CD4-positive, alpha-beta T cell treated with Interleukin-4 for 4 hours (primary cell): ENCODE measurements around the gene SDK1.
"Not testable (repeated sequence)": the region's sequence is repeated elsewhere in the genome, so short reads cannot be mapped to it uniquely, and the experiment has no call there.

Source experiments
- DNase-seq: peaks from one replicate; pipeline ENCODE4 v3.0.0-alpha.2; 2020

The SDK1 gene

DNA sequence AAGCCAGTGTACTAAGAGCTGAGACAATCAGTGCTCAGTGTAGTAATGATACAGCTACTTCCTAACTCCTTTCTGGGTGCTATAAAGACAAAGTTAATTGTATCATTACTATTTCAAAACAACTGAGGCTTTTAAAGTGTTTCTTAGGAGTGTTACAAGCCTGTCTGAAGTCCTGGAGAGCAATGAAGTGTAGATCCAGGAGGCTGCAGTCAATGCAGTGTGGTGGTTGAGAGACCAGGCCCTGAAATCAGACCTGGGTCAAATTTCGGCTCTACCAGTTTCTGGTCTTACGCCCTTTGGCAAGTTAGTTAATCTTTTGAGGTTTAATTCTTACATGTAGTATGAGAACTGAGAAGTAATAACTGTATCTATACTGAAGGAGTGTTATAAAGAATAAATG lies 387.0 kb downstream of the SDK1 start:
- no peak for DNase-seq

- no peak for DNase-seq
Observed at GRCh38 chr7:3688842-3689241, 387.8 kb downstream of the SDK1 start.

GRCh38 chr7:3691478-3692158 lies 390.6 kb downstream of the SDK1 start:
- no peak for DNase-seq

DNA sequence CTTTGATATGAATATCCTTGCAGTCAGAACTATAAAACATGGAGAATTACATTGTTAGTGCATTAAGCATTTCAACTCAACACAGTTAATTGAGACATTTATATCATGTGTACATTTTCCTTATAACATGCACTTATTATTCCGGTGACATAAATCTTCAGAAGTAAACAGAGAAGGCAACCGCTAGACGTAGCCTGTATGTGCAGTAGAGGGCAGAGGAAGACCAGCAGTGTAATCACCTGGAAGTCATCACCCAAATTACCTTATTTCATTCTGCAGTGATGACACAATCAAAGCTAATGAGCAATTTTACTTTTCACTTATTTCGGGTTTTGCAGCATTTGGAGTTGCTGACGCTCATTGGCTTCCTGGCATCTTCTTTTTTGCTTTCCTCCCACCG lies 394.6 kb downstream of the SDK1 start:
- DNase-seq, result no peak

DNA sequence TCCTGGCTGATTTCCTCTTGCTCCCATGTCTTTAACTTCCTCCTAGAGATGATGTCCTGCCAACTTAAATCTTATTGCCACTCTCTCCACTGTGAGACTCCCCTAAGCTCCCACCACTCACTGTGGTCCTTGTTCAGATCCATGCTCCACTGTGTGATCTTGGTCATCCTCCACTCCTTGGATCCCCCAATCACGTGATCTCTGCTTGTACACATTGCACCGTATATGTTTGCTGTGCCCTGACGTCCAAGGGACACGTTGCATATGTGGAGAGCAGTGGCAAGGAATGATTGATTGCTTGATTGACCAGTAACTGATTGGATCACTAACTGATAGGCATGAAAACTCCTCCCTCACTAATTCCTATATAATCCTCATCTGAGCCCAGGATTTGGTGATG lies 395.1 kb downstream of the SDK1 start:
- DNase-seq, result no peak

- DNase-seq, result no peak
Observed at GRCh38 chr7:3697472-3697871, 396.4 kb downstream of the SDK1 start.

GRCh38 chr7:3705258-3705657 lies 404.2 kb downstream of the SDK1 start:
- no peak for DNase-seq

- DNase-seq, result not testable (repeated sequence)
Observed at GRCh38 chr7:3706091-3706490, 405.0 kb downstream of the SDK1 start.

GRCh38 chr7:3710122-3710521 lies 409.1 kb downstream of the SDK1 start:
- no peak for DNase-seq

GRCh38 chr7:3710531-3710930 lies 409.5 kb downstream of the SDK1 start:
- DNase-seq, result no peak

DNA sequence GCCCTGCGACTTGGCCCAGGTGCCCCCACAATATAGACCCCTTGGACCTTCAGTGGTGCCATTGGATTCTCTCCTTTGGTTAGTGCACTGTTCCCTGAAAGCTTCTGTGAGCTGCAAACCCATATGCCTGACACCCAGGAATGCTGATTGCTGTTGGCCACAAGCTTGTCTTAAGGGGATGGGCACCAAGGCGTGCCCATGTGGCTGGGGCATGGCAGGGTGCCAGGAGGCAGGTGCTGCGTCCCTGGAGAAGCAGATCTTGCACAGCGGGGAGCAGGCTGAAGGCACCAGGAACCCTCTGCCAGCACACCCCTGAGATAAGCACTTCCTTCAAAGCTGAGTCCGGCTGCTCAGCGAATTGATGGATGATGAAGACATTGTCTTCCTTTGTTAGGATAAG lies 411.8 kb downstream of the SDK1 start:
- no peak for DNase-seq

DNA sequence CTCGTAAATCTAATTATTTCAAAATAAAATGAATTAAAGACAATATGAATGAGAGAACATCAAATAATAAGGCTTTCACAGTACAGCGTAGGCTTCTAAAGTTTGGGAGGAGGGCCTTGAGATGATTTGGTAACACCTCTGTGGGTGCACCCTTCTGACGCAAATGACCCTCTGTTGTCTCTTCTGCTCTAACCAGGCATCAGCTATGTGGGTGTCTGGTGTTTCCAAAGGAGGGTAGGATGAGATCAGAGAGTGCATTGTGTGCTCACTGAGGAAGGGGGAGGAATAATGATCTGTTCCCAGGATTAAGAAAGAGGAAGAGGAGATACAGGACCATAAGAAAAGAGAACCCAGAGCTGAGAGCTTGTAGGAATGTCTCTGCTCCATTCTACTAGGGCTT lies 420.4 kb downstream of the SDK1 start:
- no peak for DNase-seq

DNA sequence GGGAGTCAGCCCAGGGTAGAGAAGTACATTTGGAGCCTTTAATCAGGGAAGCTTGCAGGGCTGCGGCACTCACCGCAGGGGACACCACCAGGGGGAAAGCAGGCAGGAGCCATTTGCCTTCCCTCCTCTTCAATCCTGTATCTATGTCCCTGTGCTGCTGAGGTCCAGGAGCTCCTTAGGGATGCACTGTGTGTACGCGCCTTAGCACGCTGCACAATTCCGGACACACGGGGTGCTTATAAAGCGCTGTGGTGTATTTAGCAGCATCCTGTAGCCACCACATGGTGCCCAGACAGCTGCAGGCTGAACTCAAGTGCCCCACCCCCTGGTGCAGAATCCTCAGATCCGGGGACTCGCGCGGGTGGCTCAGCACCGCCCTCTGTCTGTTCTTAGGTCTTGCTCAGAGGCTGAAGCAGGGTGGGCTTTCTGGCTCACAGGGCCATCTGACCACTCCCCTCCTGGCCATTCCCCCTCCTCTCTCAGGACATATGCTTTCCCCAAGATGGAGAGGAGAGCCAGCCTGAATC lies 421.4 kb downstream of the SDK1 start:
- no peak for DNase-seq

DNA sequence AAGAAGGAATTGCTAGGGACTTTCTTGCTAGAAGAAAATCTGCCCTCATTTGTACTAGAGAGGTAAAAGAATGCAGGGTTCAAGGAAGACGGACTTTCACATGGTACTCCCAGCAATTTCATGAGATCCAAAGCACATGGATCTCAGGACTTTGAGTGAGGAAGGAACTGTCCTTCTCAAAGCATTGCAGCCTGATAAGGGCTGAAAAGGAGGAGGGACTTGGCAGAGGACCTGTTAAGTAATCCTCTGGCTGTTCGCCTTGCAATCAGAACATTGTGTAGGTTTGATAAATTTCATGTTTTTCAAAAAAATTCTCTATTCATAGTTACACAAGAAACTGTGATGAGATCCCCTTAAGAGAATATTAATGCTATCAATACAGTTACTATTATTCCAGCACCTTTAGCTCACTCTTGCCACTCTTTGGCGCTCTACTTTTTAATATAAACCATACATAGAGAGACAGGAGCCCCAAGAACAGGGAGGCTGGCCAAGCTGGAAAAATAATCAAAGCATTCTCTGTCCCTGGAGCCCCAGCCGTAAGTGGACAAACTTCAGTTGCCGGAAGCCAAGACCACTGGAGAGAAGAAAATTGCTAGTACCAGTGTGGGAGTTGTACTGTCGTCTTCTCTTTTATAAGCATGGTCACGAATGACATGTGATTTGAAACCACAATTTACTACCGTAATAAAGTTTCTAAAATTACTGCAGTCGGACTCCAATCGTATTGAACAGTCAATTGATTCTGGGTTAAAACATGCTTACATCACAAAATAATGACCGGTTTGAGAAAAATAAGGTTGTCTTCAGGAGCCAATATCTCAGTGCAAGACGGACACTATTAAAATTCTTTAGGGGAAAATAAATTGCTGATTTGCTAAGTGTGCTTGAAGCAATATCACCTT lies 424.4 kb downstream of the SDK1 start:
- DNase-seq, result no peak

DNA sequence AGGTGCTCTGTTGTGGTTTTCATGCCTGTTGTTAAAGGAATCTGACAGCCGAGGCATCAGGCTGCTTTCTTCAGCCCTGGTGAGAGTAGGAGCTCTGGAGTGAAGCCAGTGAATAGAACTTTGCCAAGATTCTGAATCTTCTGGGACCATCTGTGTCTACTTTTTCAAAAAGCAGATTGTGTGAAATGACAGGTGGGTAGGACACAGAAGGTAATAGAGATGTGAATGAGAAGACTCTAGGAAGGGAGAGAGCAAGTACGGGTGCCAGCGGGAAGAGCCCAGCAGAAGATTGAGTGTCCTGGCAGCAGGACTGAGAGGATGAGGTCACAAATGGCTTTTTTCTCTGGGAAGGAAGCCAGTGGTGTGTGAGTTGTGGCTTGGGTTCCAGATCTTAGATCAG lies 429.2 kb downstream of the SDK1 start:
- no peak for DNase-seq

DNA sequence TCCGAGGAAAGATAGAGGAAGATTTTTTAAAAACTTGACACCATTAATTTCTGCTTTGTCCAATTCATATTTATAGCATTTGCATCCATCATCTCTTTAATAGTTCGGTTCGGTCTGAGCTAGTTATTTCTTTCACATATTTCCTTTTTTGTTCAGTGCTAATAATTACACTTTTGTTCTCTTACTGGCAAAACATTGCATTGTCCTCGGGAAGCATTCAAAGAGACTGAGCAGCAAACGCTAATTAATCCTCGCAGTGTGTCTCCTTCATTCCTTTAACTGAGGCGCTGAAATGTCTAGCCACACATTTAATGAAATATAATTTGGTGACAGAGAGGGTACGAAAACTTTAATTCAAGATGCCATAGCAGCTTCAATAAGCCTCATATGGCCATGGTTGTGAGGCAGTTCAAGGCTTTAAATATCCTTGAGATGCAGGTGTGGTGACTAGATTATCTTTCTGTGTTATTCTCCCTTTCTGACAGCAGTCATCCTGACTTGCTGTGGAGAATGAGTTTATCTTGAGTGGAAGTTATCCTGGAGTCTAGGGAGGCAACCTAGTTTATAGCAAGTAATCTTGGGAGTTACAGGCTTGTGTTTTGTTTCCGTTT lies 431.4 kb downstream of the SDK1 start:
- no peak for DNase-seq

DNA sequence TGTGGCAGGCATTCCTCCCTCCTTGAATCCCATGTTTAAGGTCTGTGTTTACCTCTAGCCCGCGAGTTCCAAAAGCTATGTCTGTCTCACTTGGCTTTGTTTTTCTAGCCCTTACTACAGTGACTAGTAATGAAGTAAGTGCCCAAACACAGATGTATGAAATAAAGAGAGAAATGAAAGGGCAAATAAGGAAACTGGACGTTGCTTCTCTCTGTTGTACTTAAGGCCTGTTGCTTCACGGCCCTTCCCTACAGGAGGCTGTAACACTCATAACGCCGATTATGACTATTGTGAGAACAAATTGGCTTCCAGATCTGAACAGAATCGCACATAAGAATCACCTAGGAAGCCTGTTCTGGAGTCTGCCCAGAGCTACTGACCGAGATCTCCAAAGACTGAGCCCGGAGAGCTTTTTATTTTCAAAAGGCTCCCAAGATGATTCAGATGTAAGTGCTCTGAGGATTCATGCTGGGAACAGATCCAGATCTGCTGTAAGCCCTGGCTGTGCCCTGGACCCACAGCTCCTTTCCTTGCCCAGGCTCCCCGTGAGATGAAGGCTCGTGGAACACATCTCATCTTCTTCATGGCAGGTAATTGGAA lies 432.6 kb downstream of the SDK1 start:
- DNase-seq, result no peak

DNA sequence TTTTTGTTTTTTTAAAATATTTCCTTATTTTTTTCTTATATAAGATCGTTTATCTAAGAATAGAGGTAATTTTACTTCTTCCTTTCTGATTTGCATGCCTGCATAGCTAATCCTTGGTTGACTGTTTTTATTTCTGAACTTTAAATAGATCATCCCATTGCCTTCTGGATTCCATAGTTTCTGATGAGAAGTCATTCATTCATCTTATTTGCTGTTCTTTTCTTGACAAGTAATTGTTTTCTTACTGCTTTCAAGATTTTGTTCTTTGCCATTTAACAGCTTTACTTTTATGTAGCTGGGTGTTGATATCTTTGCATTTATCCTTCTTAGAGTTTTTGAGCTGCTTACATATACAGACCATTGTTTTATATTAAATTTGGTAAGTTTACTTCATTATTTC lies 437.9 kb downstream of the SDK1 start:
- no peak for DNase-seq

- DNase-seq, result no peak
Observed at GRCh38 chr7:3739983-3740382, 438.9 kb downstream of the SDK1 start.

GRCh38 chr7:3747467-3747866 lies 446.4 kb downstream of the SDK1 start:
- DNase-seq, result no peak

- DNase-seq, result no peak
Observed at GRCh38 chr7:3748389-3748788, 447.3 kb downstream of the SDK1 start.

GRCh38 chr7:3753868-3754267 lies 452.8 kb downstream of the SDK1 start:
- DNase-seq, result no peak
